CD4-positive, alpha-beta T cell (primary cell): ENCODE measurements around the gene TBX18. TPM values are rescaled to one million over a fixed set of nuclear protein-coding genes. Genes with fewer than 3 reads are reported as not detected.

Experiments
- ATAC-seq: fragments of 200-7000 bp; cut with Tn5 transposase; one replicate; pipeline ENCODE4 v1.10.0; 2022; ENCODE audit warnings: mild to moderate bottlenecking; ENCODE audit not compliant: poor library complexity
- CTCF ChIA-PET: fragments of 350-600 bp; sonication (Branson Sonifier 250); formaldehyde crosslinking; loops from one replicate; lab custom pipeline; 2021; ENCODE audit warnings: antibody characterized with exemption, inconsistent platforms; lab: Charles Lee
- POLR2A ChIA-PET: fragments of 350-600 bp; sonication (Branson Sonifier 250); formaldehyde crosslinking; loops from one replicate; lab custom pipeline; 2021; ENCODE audit warnings: antibody characterized with exemption, inconsistent platforms; lab: Charles Lee
- DNase-seq, 14 experiments: peaks; one replicate each; pipeline ENCODE4 v3.0.0-alpha.2; 2013 to 2020; ENCODE audit warnings: mixed read lengths in 2 of 14
- H3K27ac ChIP-seq, 2 donors: one replicate each; pipeline versions ENCODE4 v1.5.1 to v1.7.0; 2013; ENCODE audit warnings: low read length in 2 of 2, low read depth in 1 of 2, mild to moderate bottlenecking in 1 of 2
- H3K27me3 ChIP-seq, 2 experiments: 1 replicate in 1 of 2; 2 replicates in 1 of 2; pipeline versions ENCODE4 v1.6.1 to v1.7.0; 2013; ENCODE audit warnings: low read length in 2 of 2, control low read depth in 1 of 2, mild to moderate bottlenecking in 1 of 2, moderate library complexity in 1 of 2; ENCODE audit not compliant: insufficient read depth in 2 of 2, control insufficient read depth in 1 of 2
- H3K36me3 ChIP-seq: one replicate; pipeline ENCODE4 v1.6.1; 2013; ENCODE audit warnings: low read length, control low read depth; ENCODE audit not compliant: insufficient read depth
- H3K4me1 ChIP-seq: one replicate; pipeline ENCODE4 v1.6.1; 2013; ENCODE audit warnings: low read length, control low read depth; ENCODE audit not compliant: insufficient read depth
- H3K4me3 ChIP-seq: one replicate; pipeline ENCODE4 v1.5.1; 2013; ENCODE audit warnings: mild to moderate bottlenecking, low read length, moderate library complexity
- H3K9me3 ChIP-seq, 2 experiments: 1 replicate in 1 of 2; 2 replicates in 1 of 2; pipeline versions ENCODE4 v1.6.1 to v1.7.0; 2013; ENCODE audit warnings: low read length in 2 of 2, mild to moderate bottlenecking in 2 of 2, control low read depth in 1 of 2, moderate library complexity in 1 of 2; ENCODE audit not compliant: control insufficient read depth in 1 of 2, insufficient read depth in 1 of 2
- H3K27ac Mint-ChIP-seq: one replicate; pipeline ENCODE4 v1.8.0; 2020; ENCODE audit warnings: mixed read lengths
- H3K27me3 Mint-ChIP-seq: one replicate; pipeline ENCODE4 v1.8.0; 2021; ENCODE audit warnings: mixed read lengths
- H3K36me3 Mint-ChIP-seq: one replicate; pipeline ENCODE4 v1.8.0; 2021; ENCODE audit warnings: low read depth, mixed read lengths
- H3K4me1 Mint-ChIP-seq: one replicate; pipeline ENCODE4 v1.8.0; 2021; ENCODE audit warnings: low read depth, mixed read lengths
- H3K4me3 Mint-ChIP-seq: one replicate; pipeline ENCODE4 v1.8.0; 2020; ENCODE audit warnings: mild to moderate bottlenecking, mixed read lengths
- H3K9me3 Mint-ChIP-seq: one replicate; pipeline ENCODE4 v1.8.0; 2020; ENCODE audit warnings: mixed read lengths
- intact Hi-C, 2 experiments: fragments of 100-400 bp; cut with DNase I in 1 of 2; cut with micrococcal nuclease in 1 of 2; formaldehyde crosslinking; loops; one replicate each; pipeline versions ENCODE4 v1.15.1 to v1.9.0; 2023 to 2025; cut with DNase I, micrococcal nuclease
- total RNA-seq, 174 experiments: library from RNA in 2 of 174; stranded (reverse) in 2 of 174; gene quantifications; one replicate each; pipeline ENCODE4 v1.2.3 and lab custom pipeline; 2021 to 2026
- TF ChIP-seq, protein P1 (sequence below): fragments of 200-600 bp; IDR thresholded peaks from one replicate; pipeline ENCODE4 v1.8.0; 2022; ENCODE audit warnings: antibody characterized with exemption, mild to moderate bottlenecking

The TBX18 gene
- total RNA-seq, 2 experiments from 2014 or later = not detected

DNA sequence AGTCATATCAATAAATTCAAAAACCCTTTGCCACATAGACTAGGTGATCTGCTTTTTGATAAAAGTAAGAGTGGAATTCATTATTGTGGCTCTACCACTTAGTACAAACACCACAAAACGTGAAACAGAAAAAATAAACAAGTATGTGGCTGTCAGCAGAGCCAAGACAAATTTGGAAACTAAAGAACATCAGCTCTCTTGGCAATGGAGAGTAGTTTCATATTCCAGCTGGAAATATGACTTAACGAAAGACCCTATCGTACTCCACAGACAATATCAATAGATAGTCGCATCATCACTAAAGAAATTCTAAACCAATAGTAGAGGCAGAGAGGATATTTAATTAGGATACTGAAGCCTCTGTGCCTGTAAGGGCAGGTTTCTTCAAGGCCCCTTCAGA lies 20.8 kb downstream of the TBX18 start:
- Histone ChIP-seq H3K27ac (no peak overlapping the region), H3K36me3 (no peaks in the 10 kb centered on the region), H3K4me3 (no peak overlapping the region), H3K9me3 (no peaks in the 10 kb centered on the region), H3K4me1 (no peaks in the 10 kb centered on the region), H3K27me3 (no peaks in the 10 kb centered on the region)
- ATAC-seq (no peak), DNase-seq (no peak)
- H3K4me3 Mint-ChIP-seq = no peak overlapping the region
- TF ChIP-seq, protein P1, sequence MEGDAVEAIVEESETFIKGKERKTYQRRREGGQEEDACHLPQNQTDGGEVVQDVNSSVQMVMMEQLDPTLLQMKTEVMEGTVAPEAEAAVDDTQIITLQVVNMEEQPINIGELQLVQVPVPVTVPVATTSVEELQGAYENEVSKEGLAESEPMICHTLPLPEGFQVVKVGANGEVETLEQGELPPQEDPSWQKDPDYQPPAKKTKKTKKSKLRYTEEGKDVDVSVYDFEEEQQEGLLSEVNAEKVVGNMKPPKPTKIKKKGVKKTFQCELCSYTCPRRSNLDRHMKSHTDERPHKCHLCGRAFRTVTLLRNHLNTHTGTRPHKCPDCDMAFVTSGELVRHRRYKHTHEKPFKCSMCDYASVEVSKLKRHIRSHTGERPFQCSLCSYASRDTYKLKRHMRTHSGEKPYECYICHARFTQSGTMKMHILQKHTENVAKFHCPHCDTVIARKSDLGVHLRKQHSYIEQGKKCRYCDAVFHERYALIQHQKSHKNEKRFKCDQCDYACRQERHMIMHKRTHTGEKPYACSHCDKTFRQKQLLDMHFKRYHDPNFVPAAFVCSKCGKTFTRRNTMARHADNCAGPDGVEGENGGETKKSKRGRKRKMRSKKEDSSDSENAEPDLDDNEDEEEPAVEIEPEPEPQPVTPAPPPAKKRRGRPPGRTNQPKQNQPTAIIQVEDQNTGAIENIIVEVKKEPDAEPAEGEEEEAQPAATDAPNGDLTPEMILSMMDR = no peak
- POLR2A ChIA-PET = no interaction called here
- no peaks in the 10 kb centered on the region for H3K27me3 Mint-ChIP-seq
- no peak overlapping the region for H3K27ac Mint-ChIP-seq
- CTCF ChIA-PET = interaction anchor here (1.1 kb wide), 1 partner anchor 10 kb away, joined by 4 read pairs; no protein-coding TSS in a partner anchor
- H3K36me3 Mint-ChIP-seq = no peaks in the 10 kb centered on the region
- H3K9me3 Mint-ChIP-seq = no peaks in the 10 kb centered on the region
- intact Hi-C loops = no loop called here
- no peaks in the 10 kb centered on the region for H3K4me1 Mint-ChIP-seq

DNA sequence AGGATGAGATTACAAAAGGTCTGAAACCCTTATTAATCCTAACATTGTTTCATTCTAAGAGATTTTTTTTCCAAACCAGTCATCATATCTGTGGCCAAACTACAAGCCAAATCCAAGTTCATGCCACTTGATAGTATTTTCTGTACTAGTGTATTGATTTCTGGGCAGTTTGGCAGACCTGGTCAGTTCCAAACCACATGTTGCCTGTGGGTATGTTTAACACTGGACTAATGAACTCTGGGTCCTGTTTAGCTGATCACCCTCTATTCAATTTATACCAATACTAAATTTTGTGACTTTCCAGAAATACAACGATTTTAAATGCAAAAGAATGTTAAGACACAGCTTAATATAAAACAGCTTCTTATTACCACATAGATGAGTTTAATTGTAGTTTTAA lies 24.0 kb downstream of the TBX18 start:
- Mint-ChIP-seq H3K27me3 (no peaks in the 10 kb centered on the region), H3K9me3 (no peaks in the 10 kb centered on the region), H3K4me1 (no peaks in the 10 kb centered on the region), H3K36me3 (no peaks in the 10 kb centered on the region), H3K27ac (no peak overlapping the region), H3K4me3 (no peak overlapping the region)
- Histone ChIP-seq H3K4me1 (no peaks in the 10 kb centered on the region), H3K27ac (no peak overlapping the region), H3K36me3 (no peaks in the 10 kb centered on the region), H3K27me3 (no peaks in the 10 kb centered on the region), H3K9me3 (peaks cover 0 to 6% of the 10 kb centered on the region in 2 experiments), H3K4me3 (no peak overlapping the region)
- TF ChIP-seq, protein P1 = no peak
- ATAC-seq (no peak), DNase-seq (no peak)
- ChIA-PET CTCF (no interaction called here), POLR2A (no interaction called here)
- intact Hi-C loops = no loop called here

DNA sequence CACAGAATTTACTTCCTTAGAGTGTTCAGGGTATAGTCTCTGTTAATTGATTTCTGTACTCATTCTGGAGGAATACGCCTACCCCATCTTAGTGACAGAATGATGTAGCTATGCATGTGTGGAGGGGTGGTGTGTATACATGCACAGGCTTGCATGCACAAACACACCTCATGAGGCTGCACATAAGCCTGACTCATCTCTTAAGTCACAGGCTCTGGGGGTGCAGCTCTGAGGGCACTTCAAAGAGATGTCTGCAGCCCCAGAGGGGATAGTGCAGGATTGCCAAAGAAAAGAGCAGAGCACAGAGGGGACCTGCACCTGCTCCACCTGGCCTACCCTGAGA lies 24.6 kb downstream of the TBX18 start:
- Histone ChIP-seq H3K4me1 (no peaks in the 10 kb centered on the region), H3K36me3 (no peaks in the 10 kb centered on the region), H3K27ac (no peak overlapping the region), H3K4me3 (no peak overlapping the region), H3K27me3 (no peaks in the 10 kb centered on the region), H3K9me3 (peaks cover 0 to 6% of the 10 kb centered on the region in 2 experiments)
- ATAC-seq = no peak
- TF ChIP-seq, protein P1 = no peak
- H3K9me3 Mint-ChIP-seq = no peaks in the 10 kb centered on the region
- no peaks in the 10 kb centered on the region for H3K36me3 Mint-ChIP-seq
- DNase-seq = no peak
- intact Hi-C loops = no loop called here
- H3K4me1 Mint-ChIP-seq = no peaks in the 10 kb centered on the region
- ChIA-PET CTCF (no interaction called here), POLR2A (no interaction called here)
- no peak overlapping the region for H3K4me3 Mint-ChIP-seq
- no peak overlapping the region for H3K27ac Mint-ChIP-seq
- no peaks in the 10 kb centered on the region for H3K27me3 Mint-ChIP-seq
